IMR-90 (cell line): Measurements from ENCODE around the gene TCF12. TPM values are rescaled to one million over a fixed set of nuclear protein-coding genes. Genes with fewer than 3 reads are reported as not detected.

Experiments
- ATAC-seq: fragments of 200-7000 bp; cut with Tn5 transposase; 2 replicates; pipeline ENCODE4 v1.9.1; 2020; ENCODE audit warnings: low read depth, mild to moderate bottlenecking, moderate library complexity
- BruUV-seq: library from RNA; stranded (reverse); fragments of 400-500 nt; replicated peaks from 2 replicates; lab custom pipeline; 2021; lab: Mats Ljungman, UMichigan
- CTCF ChIA-PET: fragments of 300-600 bp; formaldehyde crosslinking; extraction: SDS; loops from one replicate; lab custom pipeline; 2021; ENCODE audit warnings: antibody characterized with exemption; lab: Yijun Ruan, JAX
- POLR2A ChIA-PET: fragments of 300-600 bp; sonication (Branson Sonifier 250); formaldehyde crosslinking; loops from one replicate; lab custom pipeline; 2022; ENCODE audit warnings: antibody characterized with exemption; ENCODE audit not compliant: unreplicated experiment; lab: Charles Lee
- DNase-seq: peaks from one replicate; pipeline ENCODE4 v3.0.0; 2013
- H2AFZ ChIP-seq: replicated peaks from 2 replicates; pipeline ENCODE3; 2013; ENCODE audit warnings: low read length, mild to moderate bottlenecking; ENCODE audit not compliant: poor library complexity
- H2AK5ac ChIP-seq: 2 replicates; pipeline ENCODE4 v1.6.1; 2013; ENCODE audit warnings: low read depth, low read length, inconsistent platforms
- H2AK9ac ChIP-seq: replicated peaks from 2 replicates; pipeline ENCODE3; 2013; ENCODE audit warnings: mild to moderate bottlenecking, low read depth, low read length, moderate library complexity; ENCODE audit not compliant: poor library complexity
- H2BK120ac ChIP-seq: 2 replicates; pipeline ENCODE4 v1.6.1; 2013; ENCODE audit warnings: low read depth, low read length, inconsistent platforms
- H2BK15ac ChIP-seq: 3 replicates; pipeline ENCODE4 v1.6.1; 2013; ENCODE audit warnings: low read depth, low read length, inconsistent platforms
- H2BK20ac ChIP-seq: 2 replicates; pipeline ENCODE4 v1.6.1; 2013; ENCODE audit warnings: low read depth, mild to moderate bottlenecking, inconsistent platforms, low read length, moderate library complexity
- H2BK5ac ChIP-seq: 2 replicates; pipeline ENCODE4 v1.6.1; 2013; ENCODE audit warnings: mild to moderate bottlenecking, low read depth, low read length, inconsistent platforms; ENCODE audit not compliant: poor library complexity, severe bottlenecking
- H3K14ac ChIP-seq: replicated peaks from 2 replicates; pipeline ENCODE4 v1.6.1; 2013; ENCODE audit warnings: low read depth, low read length, inconsistent platforms
- H3K18ac ChIP-seq: 2 replicates; pipeline ENCODE4 v1.6.1; 2013; ENCODE audit warnings: low read depth, low read length, control low read depth
- H3K23ac ChIP-seq: 2 replicates; pipeline ENCODE4 v1.6.1; 2013; ENCODE audit warnings: low read depth, low read length, inconsistent platforms
- H3K27ac ChIP-seq: 2 replicates; pipeline ENCODE4 v1.5.1; 2013; ENCODE audit warnings: mild to moderate bottlenecking, control low read depth, low read length; ENCODE audit not compliant: insufficient read depth
- H3K27me3 ChIP-seq: 2 replicates; pipeline ENCODE4 v1.6.1; 2013; ENCODE audit warnings: low read length; ENCODE audit not compliant: control insufficient read depth, insufficient read depth
- H3K36me3 ChIP-seq: 2 replicates; pipeline ENCODE4 v1.6.1; 2013; ENCODE audit warnings: low read length, mixed read lengths; ENCODE audit not compliant: control insufficient read depth, insufficient read depth
- H3K4ac ChIP-seq: 2 replicates; pipeline ENCODE4 v1.6.1; 2013; ENCODE audit warnings: low read depth, low read length, inconsistent platforms
- H3K4me1 ChIP-seq: 2 replicates; pipeline ENCODE4 v1.6.1; 2013; ENCODE audit warnings: low read length, mixed read lengths; ENCODE audit not compliant: control insufficient read depth, insufficient read depth
- H3K4me2 ChIP-seq: 2 replicates; pipeline ENCODE4 v1.6.1; 2013; ENCODE audit warnings: low read depth, mild to moderate bottlenecking, control low read depth, low read length, moderate library complexity
- H3K4me3 ChIP-seq: 2 replicates; pipeline ENCODE4 v1.5.1; 2013; ENCODE audit warnings: low read depth, mild to moderate bottlenecking, control low read depth, low read length, moderate library complexity; ENCODE audit not compliant: insufficient read depth
- H3K56ac ChIP-seq: 2 replicates; pipeline ENCODE4 v1.6.1; 2013; ENCODE audit warnings: low read length, inconsistent platforms; ENCODE audit not compliant: insufficient read depth; ENCODE audit errors: extremely low read depth
- H3K79me1 ChIP-seq, 2 experiments: 2 replicates each; pipeline ENCODE4 v1.6.1; 2013; ENCODE audit warnings: low read length in 2 of 2, inconsistent platforms in 1 of 2, low read depth in 1 of 2
- H3K9ac ChIP-seq: 2 replicates; pipeline ENCODE4 v1.6.1; 2013; ENCODE audit warnings: low read depth, low read length, control low read depth
- H3K9me1 ChIP-seq: 2 replicates; pipeline ENCODE4 v1.6.1; 2013; ENCODE audit warnings: low read length, inconsistent platforms; ENCODE audit not compliant: insufficient read depth
- H3K9me3 ChIP-seq: 2 replicates; pipeline ENCODE4 v1.6.1; 2013; ENCODE audit warnings: low read length; ENCODE audit not compliant: control insufficient read depth, insufficient read depth
- H4K20me1 ChIP-seq: 2 replicates; pipeline ENCODE4 v1.6.1; 2013; ENCODE audit warnings: low read length, inconsistent platforms; ENCODE audit not compliant: insufficient read depth
- H4K5ac ChIP-seq: 2 replicates; pipeline ENCODE4 v1.6.1; 2013; ENCODE audit warnings: mild to moderate bottlenecking, low read depth, low read length, control low read depth
- H4K8ac ChIP-seq, 2 experiments: 2 replicates each; pipeline ENCODE4 v1.6.1; 2013; ENCODE audit warnings: low read depth in 2 of 2, low read length in 2 of 2, control low read depth in 1 of 2, inconsistent platforms in 1 of 2
- H4K91ac ChIP-seq: 2 replicates; pipeline ENCODE4 v1.6.1; 2013; ENCODE audit warnings: low read depth, low read length, inconsistent platforms; ENCODE audit not compliant: insufficient read depth
- BHLHE40 ChIP-seq: fragments of 150-350 bp; IDR thresholded peaks from 2 replicates; pipeline ENCODE4 v1.6.1; 2016; ENCODE audit warnings: mild to moderate bottlenecking, low read depth, low read length
- CEBPB ChIP-seq: IDR thresholded peaks from 2 replicates; pipeline ENCODE4 v1.6.1; 2012; ENCODE audit warnings: low read depth, low read length, improper control_type of control experiment
- CHD1 ChIP-seq: IDR thresholded peaks from 2 replicates; pipeline ENCODE4 v1.6.1; 2012; ENCODE audit warnings: low read depth, low read length, improper control_type of control experiment
- MAFK ChIP-seq: IDR thresholded peaks from 2 replicates; pipeline ENCODE4 v1.6.1; 2012; ENCODE audit warnings: low read depth, low read length, improper control_type of control experiment
- NFE2L2 ChIP-seq: fragments of 150-350 bp; IDR thresholded peaks from 2 replicates; pipeline ENCODE4 v1.6.1; 2016; ENCODE audit warnings: low read depth, mild to moderate bottlenecking, low read length
- RAD21 ChIP-seq: IDR thresholded peaks from 2 replicates; pipeline ENCODE4 v1.6.1; 2012; ENCODE audit warnings: low read length, improper control_type of control experiment
- RCOR1 ChIP-seq: IDR thresholded peaks from 2 replicates; pipeline ENCODE4 v1.6.1; 2012; ENCODE audit warnings: mild to moderate bottlenecking, low read length, improper control_type of control experiment; ENCODE audit not compliant: insufficient replicate concordance
- SMC3 ChIP-seq: fragments of 150-350 bp; IDR thresholded peaks from 2 replicates; pipeline ENCODE4 v1.6.1; 2016; ENCODE audit warnings: low read depth, mild to moderate bottlenecking, antibody characterized with exemption, low read length, moderate library complexity
- USF2 ChIP-seq: fragments of 150-350 bp; IDR thresholded peaks from 2 replicates; pipeline ENCODE4 v1.6.1; 2017; ENCODE audit warnings: mild to moderate bottlenecking, antibody characterized with exemption, low read length, low read depth
- WGBS, 2 experiments: methylation state at CpG; one replicate each; pipeline versions ENCODE4 v1.1.5 to v1.1.7; 2013; ENCODE audit warnings: missing lambda C conversion rate in 2 of 2; ENCODE audit not compliant: insufficient read length in 1 of 2; ENCODE audit errors: extremely low coverage in 2 of 2; 5-methylcytosine and 5-hydroxymethylcytosine counted together
- dilution Hi-C: fragments of 300-500 bp; cut with HindIII; formaldehyde crosslinking; loops from one replicate; pipeline ENCODE4 v1.14.3; 2018; ENCODE audit warnings: low sequenced_read_pairs; ENCODE audit not compliant: unreplicated experiment
- in situ Hi-C: fragments of 300-500 bp; cut with MboI; formaldehyde crosslinking; loops from 3 replicates; pipeline ENCODE4 v1.14.3; 2019; ENCODE audit warnings: low sequenced_read_pairs, inconsistent platforms, mixed read lengths
- intact Hi-C: fragments of 100-400 bp; cut with micrococcal nuclease; formaldehyde crosslinking; loops from 2 replicates; pipeline ENCODE4 v1.10.0; 2022
- polyA plus RNA-seq, 3 experiments: library from polyadenylated mRNA; depleted of rRNA; stranded (reverse); fragments of >200 nt; gene quantifications; 2 replicates each; pipeline ENCODE4 v1.2.3, GENCODE V29; 2012; ENCODE audit warnings: low replicate concordance in 1 of 3
- total RNA-seq: library from RNA; depleted of rRNA; stranded (reverse); fragments of >200 nt; gene quantifications from 2 replicates; pipeline ENCODE4 v1.2.3, GENCODE V29; 2012

Gene TCF12
- total and polyA plus RNA-seq, 2 of the 4 experiments (the other 2 are of a cell fraction), result 79.4 to 160 TPM

GRCh38 chr15:57203906-57204305 lies 285.5 kb downstream of the TCF12 start:
- in situ Hi-C loops, result no loop called here
- H3K4me2 ChIP-seq, result no peak overlapping the region
- H3K18ac ChIP-seq, result no peak overlapping the region
- no peak overlapping the region for H3K4me3 ChIP-seq
- H4K91ac ChIP-seq, result no peak overlapping the region
- peaks cover 24 to 39% of the 10 kb centered on the region in 2 experiments for H3K79me1 ChIP-seq
- H2BK20ac ChIP-seq, result no peak overlapping the region
- no peak overlapping the region for H2AFZ ChIP-seq
- DNase-seq (no peak), ATAC-seq (no peak)
- TF ChIP-seq RCOR1, result no peak
- TF ChIP-seq RAD21, result no peak
- TF ChIP-seq SMC3, result no peak
- no peak for TF ChIP-seq CEBPB
- no peak for TF ChIP-seq USF2
- TF ChIP-seq CHD1, result no peak
- no peak for TF ChIP-seq NFE2L2
- TF ChIP-seq MAFK, result no peak
- no peak for TF ChIP-seq BHLHE40
- no TSS peak for BruUV-seq
- dilution Hi-C loops, result no loop called here
- no peak overlapping the region for H2BK5ac ChIP-seq
- peaks cover 3% of the 10 kb centered on the region; the same call in 1 of the 2 replicates for H3K36me3 ChIP-seq
- no peaks in the 10 kb centered on the region for H3K9me3 ChIP-seq
- no peak overlapping the region for H3K4ac ChIP-seq
- H3K56ac ChIP-seq, result no peak overlapping the region
- POLR2A ChIA-PET, result no interaction called here
- H4K20me1 ChIP-seq, result peaks cover 4% of the 10 kb centered on the region; the same call in 1 of the 2 replicates
- H3K23ac ChIP-seq, result no peak overlapping the region
- no peak overlapping the region for H4K5ac ChIP-seq
- H3K9me1 ChIP-seq, result no peaks in the 10 kb centered on the region
- no peak overlapping the region for H3K27ac ChIP-seq
- no peaks in the 10 kb centered on the region for H3K27me3 ChIP-seq
- no peak overlapping the region for H3K9ac ChIP-seq
- peaks cover under 1% of the 10 kb centered on the region; the same call in 1 of the 2 replicates for H3K4me1 ChIP-seq
- H2BK120ac ChIP-seq, result no peak overlapping the region
- CTCF ChIA-PET, result interaction anchor here (1.4 kb wide), 1 partner anchor 9 kb away, joined by 4 read pairs; no protein-coding TSS in a partner anchor
- no CpG with 5 or more reads among the region's 2 CpGs for WGBS, 2 experiments
- H3K14ac ChIP-seq, result no peak overlapping the region
- intact Hi-C loops, result no loop called here
- H4K8ac ChIP-seq, result no peak overlapping the region; a peak in 1 of 4 replicates
- H2AK5ac ChIP-seq, result peak overlapping the region; percentile 74; the same call in 1 of the 2 replicates
- no peak overlapping the region for H2BK15ac ChIP-seq
- no peak overlapping the region for H2AK9ac ChIP-seq
